HCT116 (cell line): ENCODE results near the gene LDLRAD4. TPM values are rescaled to one million over a fixed set of nuclear protein-coding genes. Genes with fewer than 3 reads are reported as not detected.

Experiments
- ATAC-seq: fragments of 200-7000 bp; cut with Tn5 transposase; 2 replicates; pipeline ENCODE4 v1.9.1; 2020; ENCODE audit warnings: mild to moderate bottlenecking, moderate library complexity
- BruUV-seq: library from RNA; stranded (reverse); fragments of 400-500 nt; replicated peaks from 2 replicates; lab custom pipeline; 2021; lab: Mats Ljungman, UMichigan
- CTCF ChIA-PET: fragments of 300-600 bp; sonication (Branson Sonifier 250); formaldehyde crosslinking; loops from one replicate; lab custom pipeline; 2021; ENCODE audit warnings: antibody characterized with exemption; lab: Charles Lee
- POLR2A ChIA-PET: fragments of 300-600, 350-600 bp; sonication (Branson Sonifier 250); formaldehyde crosslinking; loops from one replicate; lab custom pipeline; 2021; ENCODE audit warnings: antibody characterized with exemption; lab: Charles Lee
- RAD21 ChIA-PET, 2 experiments: fragments of 300-600 bp; sonication (Branson Sonifier 250); formaldehyde crosslinking; loops; one replicate each; lab custom pipeline; 2023; ENCODE audit warnings: low total read pairs in 2 of 2; ENCODE audit not compliant: uncharacterized antibody in 2 of 2, unreplicated experiment in 2 of 2, low non-redundant PET in 1 of 2; lab: Charles Lee
- DNase-seq: peaks from one replicate; pipeline ENCODE4 v3.0.0-alpha.2; 2010; ENCODE audit warnings: low read depth, low spot score
- H2AFZ ChIP-seq: fragments of 200-600 bp; shearing (Covaris generic), sonication (generic); 2 replicates; pipeline ENCODE4 v1.6.1; 2017; ENCODE audit warnings: low read depth, mixed run types, mixed read lengths, antibody characterized with exemption, low read length; ENCODE audit not compliant: poor library complexity, severe bottlenecking
- H3K27ac ChIP-seq: 2 replicates; pipeline ENCODE4 v1.5.1; 2012; ENCODE audit warnings: low read depth, low read length
- H3K27me3 ChIP-seq: fragments of 200-600 bp; sonication (generic); 2 replicates; pipeline ENCODE4 v1.6.1; 2016; ENCODE audit warnings: mixed run types, low read length, mixed read lengths; ENCODE audit not compliant: insufficient read depth
- H3K36me3 ChIP-seq, 2 experiments: fragments of 200-500 bp in 1 of 2; fragments of 200-600 bp in 1 of 2; sonication (Bioruptor generic) in 1 of 2; sonication (generic) in 1 of 2; 2 replicates each; pipeline versions ENCODE4 v1.5.1 to v1.6.1; 2014 to 2016; ENCODE audit warnings: low read length in 2 of 2, inconsistent platforms in 1 of 2, mixed read lengths in 1 of 2, mixed run types in 1 of 2; ENCODE audit not compliant: insufficient read depth in 2 of 2, control insufficient read depth in 1 of 2
- H3K4me1 ChIP-seq, 2 experiments: fragments of 200-600 bp in 1 of 2; sonication (generic) in 1 of 2; 2 replicates each; pipeline versions ENCODE4 v1.5.1 to v1.6.1; 2012 to 2017; ENCODE audit warnings: low read length in 2 of 2, inconsistent platforms in 1 of 2, mild to moderate bottlenecking in 1 of 2, mixed read lengths in 1 of 2, mixed run types in 1 of 2, moderate library complexity in 1 of 2; ENCODE audit not compliant: insufficient read depth in 2 of 2, control insufficient read depth in 1 of 2
- H3K4me2 ChIP-seq: fragments of 200-600 bp; sonication (generic); 2 replicates; pipeline ENCODE4 v1.6.1; 2017; ENCODE audit warnings: mixed run types, low read length, mixed read lengths
- H3K4me3 ChIP-seq, 2 experiments: fragments of 200-600 bp in 1 of 2; sonication (generic) in 1 of 2; replicated peaks in 1 of 2; 2 replicates each; pipeline ENCODE4 v1.5.1; 2011 to 2016; ENCODE audit warnings: low read length in 2 of 2, control low read depth in 1 of 2, low read depth in 1 of 2, mild to moderate bottlenecking in 1 of 2, mixed read lengths in 1 of 2, mixed run types in 1 of 2
- H3K79me2 ChIP-seq: fragments of 200-600 bp; sonication (generic); 2 replicates; pipeline ENCODE4 v1.6.1; 2017; ENCODE audit warnings: mild to moderate bottlenecking, mixed run types, low read length, moderate library complexity, mixed read lengths; ENCODE audit not compliant: insufficient read depth
- H3K9ac ChIP-seq: fragments of 200-600 bp; sonication (generic); 2 replicates; pipeline ENCODE4 v1.6.1; 2016; ENCODE audit warnings: low read length, mixed read lengths
- H3K9me2 ChIP-seq: fragments of 200-600 bp; sonication (generic), shearing (Covaris generic); 2 replicates; pipeline ENCODE4 v1.6.1; 2017; ENCODE audit warnings: mixed run types, mild to moderate bottlenecking, moderate library complexity; ENCODE audit not compliant: insufficient read depth
- H3K9me3 ChIP-seq, 2 experiments: fragments of 200-500 bp in 1 of 2; fragments of 200-600 bp in 1 of 2; sonication (Bioruptor generic) in 1 of 2; sonication (generic) in 1 of 2; 2 replicates each; pipeline ENCODE4 v1.6.1; 2014 to 2017; ENCODE audit warnings: low read length in 2 of 2, mixed read lengths in 2 of 2, inconsistent platforms in 1 of 2, low read depth in 1 of 2, mild to moderate bottlenecking in 1 of 2, mixed run types in 1 of 2, moderate library complexity in 1 of 2; ENCODE audit not compliant: control insufficient read depth in 1 of 2, insufficient read depth in 1 of 2
- H4K20me1 ChIP-seq: fragments of 200-600 bp; sonication (generic), shearing (Covaris generic); 2 replicates; pipeline ENCODE4 v1.6.1; 2017; ENCODE audit warnings: mixed run types, mild to moderate bottlenecking, moderate library complexity; ENCODE audit not compliant: insufficient read depth
- CEBPB ChIP-seq: IDR thresholded peaks from 2 replicates; pipeline ENCODE4 v1.6.1; 2012; ENCODE audit warnings: low read depth
- EGR1 ChIP-seq: IDR thresholded peaks from 2 replicates; pipeline ENCODE4 v1.6.1; 2012; ENCODE audit warnings: low read depth
- ELF1 ChIP-seq: IDR thresholded peaks from 2 replicates; pipeline ENCODE4 v1.6.1; 2012; ENCODE audit warnings: low read depth, borderline replicate concordance
- EZH2 ChIP-seq: fragments of 200-600 bp; sonication (generic); IDR thresholded peaks from 2 replicates; pipeline ENCODE4 v1.6.1; 2017; ENCODE audit warnings: antibody characterized with exemption, mixed run types
- EZH2phosphoT487 ChIP-seq: fragments of 200-600 bp; IDR thresholded peaks from 2 replicates; pipeline ENCODE4 v1.6.1; 2018; ENCODE audit warnings: antibody characterized with exemption, borderline replicate concordance
- FOSL1 ChIP-seq: IDR thresholded peaks from 2 replicates; pipeline ENCODE4 v1.6.1; 2012; ENCODE audit warnings: low read depth
- POLR2AphosphoS5 ChIP-seq: IDR thresholded peaks from 2 replicates; pipeline ENCODE4 v1.6.1; 2011; ENCODE audit warnings: mild to moderate bottlenecking, low read depth, low read length, moderate library complexity
- SIN3A ChIP-seq: IDR thresholded peaks from 2 replicates; pipeline ENCODE4 v1.6.1; 2012; ENCODE audit warnings: low read depth
- SRF ChIP-seq: IDR thresholded peaks from 2 replicates; pipeline ENCODE4 v1.6.1; 2012; ENCODE audit warnings: low read depth
- YY1 ChIP-seq: IDR thresholded peaks from 2 replicates; pipeline ENCODE4 v1.6.1; 2011; ENCODE audit warnings: low read length, low read depth, moderate library complexity, mild to moderate bottlenecking; ENCODE audit not compliant: insufficient replicate concordance; ENCODE audit errors: extremely low read depth
- ZFX ChIP-seq: fragments of 450-650 bp; IDR thresholded peaks from 2 replicates; pipeline ENCODE4 v1.6.1; 2017
- ZNF274 ChIP-seq: fragments of 200-500 bp; sonication (Bioruptor generic); IDR thresholded peaks from 2 replicates; pipeline ENCODE4 v1.6.1; 2014; ENCODE audit warnings: mild to moderate bottlenecking, low read depth, low read length, inconsistent platforms
- intact Hi-C: fragments of 100-400 bp; cut with micrococcal nuclease; formaldehyde crosslinking; loops from 2 replicates; pipeline ENCODE4 v1.10.0; 2022
- total RNA-seq: library from RNA; stranded (reverse); gene quantifications from one replicate; pipeline ENCODE4 v1.2.1, GENCODE V29; 2021; ENCODE audit not compliant: unreplicated experiment

LDLRAD4 gene
- total RNA-seq, 1 experiment from 2014 or later: 1.2 TPM

DNA sequence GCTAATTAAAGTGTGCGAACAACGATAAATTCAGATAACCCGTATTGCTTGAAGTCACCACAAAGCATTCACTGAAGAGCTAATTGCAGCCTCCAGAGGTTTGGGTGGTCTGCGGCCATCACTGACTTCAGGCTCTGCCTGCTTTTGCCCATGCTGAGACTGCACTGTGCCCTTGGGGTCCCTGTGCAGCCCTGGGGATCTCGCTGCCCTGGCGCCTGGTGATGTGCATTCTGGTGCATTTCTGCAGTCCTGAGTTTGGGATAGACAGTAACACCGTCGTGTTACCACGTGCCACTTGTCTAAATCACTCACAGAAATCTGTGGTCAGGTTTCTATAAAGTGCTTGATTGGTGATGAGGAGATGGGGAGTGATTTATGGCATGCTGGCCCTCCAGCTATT lies 27.6 kb downstream of the LDLRAD4 start:
- Histone ChIP-seq H3K79me2 (no peaks in the 10 kb centered on the region), H3K4me1 (no peaks in the 10 kb centered on the region), H3K9me2 (no peaks in the 10 kb centered on the region), H3K27ac (no peak overlapping the region), H3K4me2 (no peak overlapping the region), H3K4me3 (no peak overlapping the region), H2AFZ (no peak overlapping the region), H4K20me1 (no peaks in the 10 kb centered on the region), H3K9me3 (no peaks in the 10 kb centered on the region), H3K9ac (no peak overlapping the region), H3K36me3 (no peaks in the 10 kb centered on the region), H3K27me3 (no peaks in the 10 kb centered on the region)
- ChIA-PET POLR2A (no interaction called here), CTCF (no interaction called here), RAD21 (no interaction called here)
- no peak for TF ChIP-seq SRF
- no peak for TF ChIP-seq SIN3A
- no peak for TF ChIP-seq ZFX
- no peak for TF ChIP-seq CEBPB
- no peak for TF ChIP-seq ELF1
- no peak for TF ChIP-seq EGR1
- no peak for TF ChIP-seq ZNF274
- no peak for TF ChIP-seq FOSL1
- no peak for TF ChIP-seq POLR2AphosphoS5
- no peak for TF ChIP-seq EZH2phosphoT487
- TF ChIP-seq EZH2: no peak
- BruUV-seq: no TSS peak
- intact Hi-C loops: no loop called here
- no peak for ATAC-seq
- DNase-seq: no peak

DNA sequence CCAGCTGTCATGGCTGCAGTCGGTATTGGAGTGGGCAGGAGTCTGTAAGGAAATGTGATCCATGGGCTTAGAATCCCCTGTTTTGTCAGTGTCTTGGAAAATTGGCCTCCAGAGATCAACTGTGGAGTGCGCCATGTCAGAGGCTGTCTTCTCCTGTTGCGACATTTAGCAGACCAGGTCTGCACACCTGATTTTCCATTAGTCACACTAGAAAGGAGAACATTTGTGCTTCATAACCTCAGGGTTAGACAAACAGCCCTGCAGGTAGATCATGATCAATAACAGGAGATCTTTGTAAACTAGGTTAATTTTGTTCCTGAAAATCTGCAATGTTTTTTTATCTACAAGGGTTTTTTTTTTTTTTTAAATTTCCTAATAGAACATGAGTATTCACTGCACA lies 28.0 kb downstream of the LDLRAD4 start:
- ChIA-PET CTCF (no interaction called here), POLR2A (no interaction called here), RAD21 (no interaction called here)
- no peak overlapping the region for H3K9ac ChIP-seq
- ATAC-seq (no peak), DNase-seq (no peak)
- intact Hi-C loops: no loop called here
- no peaks in the 10 kb centered on the region for H3K4me1 ChIP-seq
- no peak overlapping the region for H2AFZ ChIP-seq
- H3K9me2 ChIP-seq: no peaks in the 10 kb centered on the region
- H3K27me3 ChIP-seq: no peaks in the 10 kb centered on the region
- H3K36me3 ChIP-seq: no peaks in the 10 kb centered on the region
- H3K27ac ChIP-seq: no peak overlapping the region
- H3K4me2 ChIP-seq: no peak overlapping the region
- H3K9me3 ChIP-seq: no peaks in the 10 kb centered on the region
- H3K4me3 ChIP-seq: no peak overlapping the region
- TF ChIP-seq ZNF274 (no peak), EZH2phosphoT487 (no peak), YY1 (no peak)
- no TSS peak for BruUV-seq
- no peaks in the 10 kb centered on the region for H3K79me2 ChIP-seq
- H4K20me1 ChIP-seq: no peaks in the 10 kb centered on the region
